B cell (primary cell): ENCODE measurements around the gene NAA80. TPM values are rescaled to one million over a fixed set of nuclear protein-coding genes. Genes with fewer than 3 reads are reported as not detected.

Source experiments
- ATAC-seq: fragments of 200-7000 bp; cut with Tn5 transposase; one replicate; pipeline ENCODE4 v1.10.0; 2021; ENCODE audit warnings: low read depth, mild to moderate bottlenecking, moderate number of reproducible peaks, moderate library complexity
- CTCF ChIA-PET: fragments of 350-600 bp; sonication (Branson Sonifier 250); formaldehyde crosslinking; loops from one replicate; lab custom pipeline; 2021; ENCODE audit warnings: antibody characterized with exemption, inconsistent platforms; lab: Charles Lee
- POLR2A ChIA-PET: fragments of 350-600 bp; sonication (Branson Sonifier 250); formaldehyde crosslinking; loops from one replicate; lab custom pipeline; 2021; ENCODE audit warnings: antibody characterized with exemption; lab: Charles Lee
- DNase-seq: peaks from one replicate; pipeline ENCODE4 v3.0.0; 2013
- H2AFZ ChIP-seq: 2 replicates; pipeline ENCODE4 v1.6.1; 2012; ENCODE audit warnings: mild to moderate bottlenecking, low read depth, low read length; ENCODE audit not compliant: insufficient read depth, poor library complexity, severe bottlenecking
- H3K27ac ChIP-seq, 2 donors: 1 replicate in 1 of 2; 2 replicates in 1 of 2; pipeline ENCODE4 v1.5.1; 2012 to 2013; ENCODE audit warnings: low read length in 2 of 2, mild to moderate bottlenecking in 2 of 2, moderate library complexity in 1 of 2
- H3K27me3 ChIP-seq, 4 experiments: fragments of 200-600 bp in 1 of 4; sonication (generic) in 1 of 4; replicated peaks in 1 of 4; 1 replicate in 2 of 4; 2 replicates in 2 of 4; pipeline versions ENCODE4 v1.6.1 to v1.7.0; 2013 to 2016; ENCODE audit warnings: low read length in 3 of 4, mild to moderate bottlenecking in 2 of 4, mixed read lengths in 1 of 4, moderate library complexity in 1 of 4; ENCODE audit not compliant: insufficient read depth in 4 of 4, control insufficient read depth in 3 of 4; ENCODE audit errors: control extremely low read depth in 1 of 4
- H3K36me3 ChIP-seq, 2 experiments: replicated peaks in 1 of 2; 1 replicate in 1 of 2; 2 replicates in 1 of 2; pipeline versions ENCODE4 v1.6.1 to v1.7.1; 2013; ENCODE audit warnings: low read length in 1 of 2; ENCODE audit not compliant: insufficient read depth in 2 of 2, control insufficient read depth in 1 of 2; ENCODE audit errors: control extremely low read depth in 1 of 2, extremely low read depth in 1 of 2
- H3K4me1 ChIP-seq, 2 donors: fragments of 200-600 bp in 1 of 2; sonication (generic) in 1 of 2; 1 replicate in 1 of 2; 2 replicates in 1 of 2; pipeline versions ENCODE4 v1.5.1 to v1.6.1; 2013 to 2017; ENCODE audit warnings: low read length in 2 of 2; ENCODE audit not compliant: control insufficient read depth in 2 of 2, insufficient read depth in 2 of 2
- H3K4me2 ChIP-seq: replicated peaks from 2 replicates; pipeline ENCODE3; 2012; ENCODE audit warnings: mild to moderate bottlenecking, low read depth, low read length; ENCODE audit not compliant: poor library complexity, severe bottlenecking
- H3K4me3 ChIP-seq, 5 experiments: fragments of 200-600 bp in 1 of 5; sonication (generic) in 1 of 5; 1 replicate in 3 of 5; 2 replicates in 2 of 5; pipeline versions ENCODE4 v1.5.1 to v1.7.0; 2011 to 2016; ENCODE audit warnings: low read length in 4 of 5, mild to moderate bottlenecking in 4 of 5, low read depth in 2 of 5, control low read depth in 1 of 5, moderate library complexity in 1 of 5; ENCODE audit not compliant: insufficient read depth in 1 of 5; ENCODE audit errors: control extremely low read depth in 1 of 5, extremely low read depth in 1 of 5
- H3K79me2 ChIP-seq: fragments of 200-600 bp; sonication (generic); one replicate; pipeline ENCODE4 v1.6.0; 2016; ENCODE audit warnings: low read length; ENCODE audit not compliant: control insufficient read depth, insufficient read depth
- H3K9ac ChIP-seq: fragments of 200-600 bp; sonication (generic); 2 replicates; pipeline ENCODE4 v1.6.1; 2017; ENCODE audit warnings: mild to moderate bottlenecking, low read length, moderate library complexity
- H3K9me3 ChIP-seq, 3 donors: one replicate each; pipeline versions ENCODE4 v1.6.1 to v1.7.1; 2013; ENCODE audit warnings: low read length in 2 of 3; ENCODE audit not compliant: control insufficient read depth in 2 of 3, insufficient read depth in 1 of 3; ENCODE audit errors: control extremely low read depth in 1 of 3
- H4K20me1 ChIP-seq: 2 replicates; pipeline ENCODE4 v1.6.0; 2012; ENCODE audit warnings: mild to moderate bottlenecking, low read length; ENCODE audit not compliant: insufficient read depth, control insufficient read depth, poor library complexity, severe bottlenecking
- H3K27ac Mint-ChIP-seq: one replicate; pipeline ENCODE4 v1.8.0; 2021; ENCODE audit warnings: mixed read lengths
- H3K27me3 Mint-ChIP-seq: one replicate; pipeline ENCODE4 v1.8.0; 2021; ENCODE audit warnings: mixed read lengths
- H3K4me1 Mint-ChIP-seq: one replicate; pipeline ENCODE4 v1.8.0; 2021; ENCODE audit warnings: mixed read lengths
- H3K4me3 Mint-ChIP-seq: one replicate; pipeline ENCODE4 v1.8.0; 2021; ENCODE audit warnings: mixed read lengths
- H3K9me3 Mint-ChIP-seq: one replicate; pipeline ENCODE4 v1.8.0; 2022; ENCODE audit warnings: mixed read lengths; ENCODE audit not compliant: insufficient read depth
- CTCF ChIP-seq: fragments of 200-600 bp; IDR thresholded peaks from one replicate; pipeline ENCODE4 v1.8.0; 2022; ENCODE audit warnings: antibody characterized with exemption, mild to moderate bottlenecking
- EZH2 ChIP-seq: IDR thresholded peaks from 2 replicates; pipeline ENCODE4 v1.6.1; 2012; ENCODE audit warnings: borderline replicate concordance, low read depth, mild to moderate bottlenecking, moderate library complexity, low read length; ENCODE audit not compliant: insufficient read depth, poor library complexity, severe bottlenecking
- WGBS: methylation state at CpG from one replicate; pipeline ENCODE4 v1.1.5; 2013; ENCODE audit warnings: missing lambda C conversion rate; ENCODE audit not compliant: insufficient coverage; 5-methylcytosine and 5-hydroxymethylcytosine counted together
- intact Hi-C: fragments of 100-400 bp; cut with micrococcal nuclease; formaldehyde crosslinking; loops from one replicate; pipeline ENCODE4 v1.10.0; 2022
- polyA plus RNA-seq: library from polyadenylated mRNA; depleted of rRNA; stranded (reverse); fragments of >200 nt; gene quantifications from 2 replicates; pipeline ENCODE4 v1.2.3, GENCODE V29; 2012
- total RNA-seq, 2 donors: library from RNA; stranded (reverse); fragments of 120-200 nt in 1 of 2; gene quantifications; 1 replicate in 1 of 2; 2 replicates in 1 of 2; pipeline versions ENCODE4 v1.2.3 to v1.2.4, GENCODE V29; 2013 to 2022

The NAA80 gene
- total and polyA plus RNA-seq, 2 donors (not counting 1 experiment from before 2014, with no cell fraction given), result 37.8 to 49.0 TPM

- Mint-ChIP-seq H3K9me3 (no peaks in the 10 kb centered on the region), H3K4me1 (peaks cover 44% of the 10 kb centered on the region), H3K27me3 (no peaks in the 10 kb centered on the region), H3K27ac (peak overlapping the region; percentile 72), H3K4me3 (no peak overlapping the region)
- 92% methylated on average over 11 of the region's 11 CpGs for WGBS
- ChIA-PET CTCF (interaction anchor here (1.3 to 2.0 kb wide), 2 partner anchors 12 to 224 kb away, joined by 3 to 6 read pairs; no protein-coding TSS in a partner anchor), POLR2A (interaction anchor here (0.6 kb wide), 1 partner anchor 26 kb away, joined by 5 read pairs; no protein-coding TSS in a partner anchor)
- Histone ChIP-seq H3K79me2 (no peaks in the 10 kb centered on the region), H3K4me2 (peak overlapping the region; percentile 26), H4K20me1 (no peaks in the 10 kb centered on the region), H3K9ac (no peak overlapping the region), H3K4me1 (peaks cover 25 to 57% of the 10 kb centered on the region in 2 donors), H3K9me3 (peaks cover 0 to 3% (median 0%) of the 10 kb centered on the region in 3 donors), H3K36me3 (peaks cover 0 to 3% of the 10 kb centered on the region in 2 experiments), H3K4me3 (no peak overlapping the region), H3K27ac (no peak overlapping the region), H3K27me3 (no peaks in the 10 kb centered on the region), H2AFZ (no peak overlapping the region)
- TF ChIP-seq CTCF (no peak), EZH2 (no peak)
- no peak for ATAC-seq
- intact Hi-C loops, result no loop called here
- DNase-seq, result no peak
Measured at GRCh38 chr3:50318163-50318562, 19.0 kb upstream of the NAA80 start.

DNA sequence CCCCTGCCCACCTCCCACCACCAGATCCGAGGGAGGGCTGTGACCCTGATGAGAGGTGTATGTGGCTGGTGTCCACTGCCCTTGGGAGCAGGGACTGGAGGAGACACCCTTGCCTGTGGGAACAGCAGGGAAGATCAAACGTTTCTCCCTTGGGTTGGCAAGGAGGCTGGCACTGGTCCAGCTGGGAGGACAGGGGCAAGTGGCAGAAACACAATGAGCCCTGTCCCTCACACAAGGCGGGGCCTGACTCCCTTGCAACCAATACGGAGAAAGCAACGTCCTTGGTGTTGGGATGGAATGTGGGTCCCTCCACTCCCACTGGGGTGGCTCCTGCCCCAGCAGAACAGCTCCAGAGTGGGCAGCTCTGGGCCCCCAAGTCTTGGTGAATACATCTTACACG is 18.1 kb upstream of the NAA80 start:
- 88% methylated on average over 2 of the region's 6 CpGs for WGBS
- Histone ChIP-seq H3K9ac (no peak overlapping the region), H3K27me3 (no peaks in the 10 kb centered on the region), H3K36me3 (peaks cover 0 to 3% of the 10 kb centered on the region in 2 experiments), H3K27ac (peak overlapping the region in 1 of 2 donors; percentile 4), H3K9me3 (peaks cover 0 to 3% (median 0%) of the 10 kb centered on the region in 3 donors), H2AFZ (no peak overlapping the region), H3K4me3 (no peak overlapping the region), H3K4me2 (no peak overlapping the region), H3K4me1 (peaks cover 25 to 53% of the 10 kb centered on the region in 2 donors), H4K20me1 (no peaks in the 10 kb centered on the region), H3K79me2 (no peaks in the 10 kb centered on the region)
- ChIA-PET CTCF (no interaction called here), POLR2A (interaction anchor here (0.6 to 1.3 kb wide), 2 partner anchors 18 to 370 kb away, joined by 3 to 4 read pairs; no protein-coding TSS in a partner anchor)
- Mint-ChIP-seq H3K4me3 (no peak overlapping the region), H3K4me1 (peaks cover 39% of the 10 kb centered on the region), H3K27me3 (no peaks in the 10 kb centered on the region), H3K9me3 (no peaks in the 10 kb centered on the region), H3K27ac (no peak overlapping the region)
- TF ChIP-seq EZH2 (no peak), CTCF (no peak)
- ATAC-seq (no peak), DNase-seq (no peak)
- intact Hi-C loops, result no loop called here
